HFFc6 (cell line): ENCODE results near the gene GALNTL6. TPM values are rescaled to one million over a fixed set of nuclear protein-coding genes. Genes with fewer than 3 reads are reported as not detected.

Experiments
- DNase-seq: peaks from one replicate; pipeline ENCODE4 v3.0.0-alpha.2; 2018
- H3K27ac Mint-ChIP-seq: 2 replicates; pipeline ENCODE4 v1.8.0; 2020; ENCODE audit warnings: mild to moderate bottlenecking, mixed read lengths
- H3K27me3 Mint-ChIP-seq: 2 replicates; pipeline ENCODE4 v1.8.0; 2021; ENCODE audit warnings: mild to moderate bottlenecking, moderate library complexity, mixed read lengths; ENCODE audit not compliant: insufficient read depth
- H3K36me3 Mint-ChIP-seq: 2 replicates; pipeline ENCODE4 v1.8.0; 2021; ENCODE audit warnings: low read depth, mixed read lengths
- H3K4me1 Mint-ChIP-seq: 2 replicates; pipeline ENCODE4 v1.8.0; 2020; ENCODE audit warnings: low read depth, mixed read lengths
- H3K4me3 Mint-ChIP-seq: 2 replicates; pipeline ENCODE4 v1.8.0; 2020; ENCODE audit warnings: mild to moderate bottlenecking, moderate library complexity, mixed read lengths
- H3K9me3 Mint-ChIP-seq: 2 replicates; pipeline ENCODE4 v1.8.0; 2020; ENCODE audit warnings: mild to moderate bottlenecking, mixed read lengths
- total RNA-seq, 6 experiments: library from RNA; stranded (reverse); fragmentation: NEBNext Ultra II Directional; extraction: Animal tissue kit (Norgen Biotek cat#: 25700); gene quantifications; 2 replicates in 1 of 6; 3 replicates in 5 of 6; pipeline ENCODE4 v1.2.3, GENCODE V29; 2021
- TF ChIP-seq, protein P1 (sequence below): fragments of 200-600 bp; sonication (generic); IDR thresholded peaks from 2 replicates; pipeline ENCODE4 v1.5.0; 2021; ENCODE audit warnings: antibody characterized with exemption, mild to moderate bottlenecking

Gene GALNTL6
- total RNA-seq, 6 experiments from 2014 or later = 0.07 TPM; not detected in 5

- H3K27me3 Mint-ChIP-seq = peaks cover 8% of the 10 kb centered on the region; the same call in 1 of the 2 replicates
- H3K4me1 Mint-ChIP-seq = peaks cover 6% of the 10 kb centered on the region
Measured at GRCh38 chr4:172985552-172985951, 1172.3 kb downstream of the GALNTL6 start.

GRCh38 chr4:172986114-172986513 lies 1172.9 kb downstream of the GALNTL6 start:
- no peaks in the 10 kb centered on the region for H3K36me3 Mint-ChIP-seq
- TF ChIP-seq, protein P1, sequence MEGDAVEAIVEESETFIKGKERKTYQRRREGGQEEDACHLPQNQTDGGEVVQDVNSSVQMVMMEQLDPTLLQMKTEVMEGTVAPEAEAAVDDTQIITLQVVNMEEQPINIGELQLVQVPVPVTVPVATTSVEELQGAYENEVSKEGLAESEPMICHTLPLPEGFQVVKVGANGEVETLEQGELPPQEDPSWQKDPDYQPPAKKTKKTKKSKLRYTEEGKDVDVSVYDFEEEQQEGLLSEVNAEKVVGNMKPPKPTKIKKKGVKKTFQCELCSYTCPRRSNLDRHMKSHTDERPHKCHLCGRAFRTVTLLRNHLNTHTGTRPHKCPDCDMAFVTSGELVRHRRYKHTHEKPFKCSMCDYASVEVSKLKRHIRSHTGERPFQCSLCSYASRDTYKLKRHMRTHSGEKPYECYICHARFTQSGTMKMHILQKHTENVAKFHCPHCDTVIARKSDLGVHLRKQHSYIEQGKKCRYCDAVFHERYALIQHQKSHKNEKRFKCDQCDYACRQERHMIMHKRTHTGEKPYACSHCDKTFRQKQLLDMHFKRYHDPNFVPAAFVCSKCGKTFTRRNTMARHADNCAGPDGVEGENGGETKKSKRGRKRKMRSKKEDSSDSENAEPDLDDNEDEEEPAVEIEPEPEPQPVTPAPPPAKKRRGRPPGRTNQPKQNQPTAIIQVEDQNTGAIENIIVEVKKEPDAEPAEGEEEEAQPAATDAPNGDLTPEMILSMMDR = no peak
- H3K27me3 Mint-ChIP-seq = peaks cover 8% of the 10 kb centered on the region; the same call in 1 of the 2 replicates
- DNase-seq = no peak
- H3K27ac Mint-ChIP-seq = no peak overlapping the region
- no peak overlapping the region for H3K4me3 Mint-ChIP-seq
- H3K9me3 Mint-ChIP-seq = peaks cover 4% of the 10 kb centered on the region; the same call in 1 of the 2 replicates
- peaks cover 6% of the 10 kb centered on the region for H3K4me1 Mint-ChIP-seq

More at GRCh38 chr4:172985552-172985951, 1172.3 kb downstream of the GALNTL6 start:
- Mint-ChIP-seq H3K36me3 (no peaks in the 10 kb centered on the region), H3K27ac (no peak overlapping the region), H3K4me3 (no peak overlapping the region), H3K9me3 (peaks cover 4% of the 10 kb centered on the region; the same call in 1 of the 2 replicates)
- TF ChIP-seq, protein P1 = no peak
- no peak for DNase-seq

DNA sequence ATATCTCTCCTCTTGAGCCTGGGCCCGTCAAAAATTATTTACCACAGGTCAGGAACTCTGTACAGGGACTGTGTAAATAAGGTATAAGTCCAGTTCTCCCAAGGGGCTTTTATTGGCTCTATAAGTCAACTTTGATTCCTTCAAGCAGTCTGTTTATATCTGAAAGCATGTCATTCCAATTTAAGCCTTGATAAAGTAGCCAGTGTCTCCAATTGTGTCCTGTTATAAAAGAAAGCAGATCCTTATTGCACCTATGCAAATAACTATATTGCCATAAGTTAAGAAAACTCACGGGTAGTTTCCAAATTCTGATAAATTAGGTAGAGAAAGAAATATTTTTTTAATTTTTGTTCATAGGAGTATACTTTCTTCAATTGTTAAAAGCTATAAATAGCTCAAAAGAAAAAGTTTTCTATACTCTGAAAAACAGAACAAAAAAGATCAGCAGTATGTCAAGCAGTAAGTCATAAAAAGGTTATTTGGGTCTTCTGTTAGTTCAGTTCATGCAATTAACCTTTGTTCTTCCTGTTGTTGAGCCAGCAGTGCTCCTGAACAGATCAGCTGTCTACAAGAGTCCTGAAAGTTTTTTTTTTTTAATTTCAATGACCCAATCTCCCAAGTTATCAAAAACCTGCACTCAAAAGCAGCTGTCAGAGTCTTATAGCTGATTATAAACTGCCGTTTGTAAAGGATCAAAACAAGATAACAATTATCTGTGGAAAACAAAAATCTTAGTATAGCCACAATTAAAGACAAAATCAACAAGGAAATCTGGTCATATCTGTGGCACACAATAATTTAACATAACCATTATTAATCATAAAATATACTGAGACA lies 1177.0 kb downstream of the GALNTL6 start:
- no peak overlapping the region for H3K4me3 Mint-ChIP-seq
- H3K4me1 Mint-ChIP-seq = no peaks in the 10 kb centered on the region
- peaks cover 3% of the 10 kb centered on the region; the same call in 1 of the 2 replicates for H3K27me3 Mint-ChIP-seq
- TF ChIP-seq, protein P1 = no peak
- DNase-seq = no peak
- H3K9me3 Mint-ChIP-seq = no peaks in the 10 kb centered on the region
- H3K27ac Mint-ChIP-seq = no peak overlapping the region
- no peaks in the 10 kb centered on the region for H3K36me3 Mint-ChIP-seq

DNA sequence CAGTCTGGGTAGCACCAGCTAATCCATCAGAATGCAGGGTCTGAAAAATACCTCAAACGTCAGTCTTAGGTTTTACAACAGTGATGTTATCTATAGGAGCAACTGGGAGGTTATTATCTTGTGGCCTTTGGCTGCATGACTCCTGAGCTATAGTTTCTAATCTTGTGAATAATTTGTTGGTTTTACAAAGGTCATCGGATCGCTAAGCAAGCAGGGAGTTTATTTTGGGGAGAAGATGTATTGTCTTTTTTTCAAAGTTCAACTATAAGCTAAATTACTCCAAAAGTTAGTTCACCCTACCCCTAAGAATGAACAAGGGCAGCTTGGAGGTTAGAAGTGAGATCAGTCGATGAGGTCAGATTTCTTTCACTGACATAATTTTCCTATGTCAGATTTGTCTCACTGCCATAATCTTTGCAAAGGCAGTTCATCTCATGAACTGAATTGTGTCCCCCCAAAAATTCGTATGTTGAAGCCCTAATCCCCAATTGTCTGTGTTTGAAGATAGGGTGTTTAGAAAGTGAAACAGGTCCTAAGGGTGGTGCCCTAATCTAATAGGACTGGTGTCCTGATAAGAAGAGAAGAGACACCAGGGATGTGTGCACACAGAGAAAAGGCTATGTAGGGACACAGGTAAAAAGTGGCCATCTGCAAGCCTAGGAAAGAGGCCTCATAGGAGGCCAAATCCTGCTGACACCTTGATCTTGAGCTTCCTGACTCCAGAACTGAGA lies 1179.6 kb downstream of the GALNTL6 start:
- Mint-ChIP-seq H3K36me3 (no peaks in the 10 kb centered on the region), H3K27me3 (peaks cover 3% of the 10 kb centered on the region; the same call in 1 of the 2 replicates), H3K9me3 (no peaks in the 10 kb centered on the region), H3K27ac (no peak overlapping the region), H3K4me1 (no peaks in the 10 kb centered on the region), H3K4me3 (no peak overlapping the region)
- TF ChIP-seq, protein P1 = no peak
- DNase-seq = no peak

DNA sequence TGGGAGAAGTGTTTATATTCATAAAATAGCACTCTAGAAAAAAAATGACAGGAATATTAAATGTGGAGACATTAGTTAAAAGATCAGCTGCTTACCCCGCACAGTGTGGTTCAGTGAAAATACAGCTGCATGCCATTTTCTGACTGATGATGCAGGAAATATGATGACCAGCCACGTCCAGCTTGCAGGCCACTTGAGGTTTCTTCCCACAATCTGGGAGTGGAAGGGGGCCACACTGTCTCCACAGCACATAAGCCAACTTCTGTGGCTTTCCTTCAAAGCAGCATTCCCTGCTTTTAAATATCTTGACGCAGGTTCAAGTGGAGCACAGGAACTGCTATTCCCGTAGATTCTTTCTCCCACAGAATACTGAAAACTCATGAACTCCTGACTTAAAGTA lies 1182.0 kb downstream of the GALNTL6 start:
- Mint-ChIP-seq H3K27me3 (no peaks in the 10 kb centered on the region), H3K4me1 (no peaks in the 10 kb centered on the region; the same call in 1 of the 2 replicates)
- DNase-seq = no peak

More for the DNA sequence above, 1182.0 kb downstream of the GALNTL6 start:
- Mint-ChIP-seq H3K36me3 (no peaks in the 10 kb centered on the region), H3K27ac (no peak overlapping the region), H3K4me3 (no peak overlapping the region), H3K9me3 (no peaks in the 10 kb centered on the region)
- TF ChIP-seq, protein P1 = no peak
